ENCODE data around the gene PNMA6E. TPM values are rescaled to one million over a fixed set of nuclear protein-coding genes. Genes with fewer than 3 reads are reported as not detected.
A peak's percentile ranks its signal among the peaks of the same experiment; 100 is the strongest.

PNMA6E gene
- total and polyA plus RNA-seq, 2 of the 13 experiments (the other 11 are each of a cell fraction or from before 2014, with no cell fraction given) = not detected

GRCh38 chrX:153388722-153389459, 12.3 kb downstream of the PNMA6E start:
- Histone ChIP-seq H3K36me3 (replicated peaks in 1 of 2; ENCODE audit: control insufficient read depth in 1 of 2, insufficient read depth in 2 of 2, low read length in 2 of 2) (no peaks in the 10 kb centered on the region), H3K27me3 (ENCODE audit: control insufficient read depth in 1 of 2, insufficient read depth in 2 of 2, low read length in 2 of 2) (no peaks in the 10 kb centered on the region), H3K4me1 (ENCODE audit: insufficient read depth, low read length) (no peaks in the 10 kb centered on the region), H3K4me3 (replicated peaks in 1 of 3; ENCODE audit: insufficient read depth in 1 of 3, low read depth in 2 of 3, low read length in 3 of 3) (no peak overlapping the region), H3K79me2 (ENCODE audit: insufficient read depth, low read length) (no peaks in the 10 kb centered on the region), H4K20me1 (ENCODE audit: insufficient read depth, low read length) (no peaks in the 10 kb centered on the region), H3K9ac (ENCODE audit: insufficient read depth, low read depth, low read length) (no peak overlapping the region), H2AFZ (ENCODE audit: low read length) (no peak overlapping the region), H3K9me3 (ENCODE audit: low read length) (no peaks in the 10 kb centered on the region), H3K27ac (ENCODE audit: extremely low read length, insufficient read depth, low read length) (no peak overlapping the region), H3K4me2 (ENCODE audit: low read depth, low read length) (no peak overlapping the region)
- BruUV-seq (replicated peaks) = no TSS peak
- peak; percentile 49 for ATAC-seq
- no peak for DNase-seq (ENCODE audit: low spot score)
- ChIA-PET CTCF (ENCODE audit: low intra/inter-chr PET ratio, low total read pairs) (no interaction called here), POLR2A (no interaction called here)
- WGBS (ENCODE audit: low lambda C conversion rate) = 50% methylated on average over 2 of the region's 14 CpGs
- in situ Hi-C loops (cut with HindIII; ENCODE audit: extremely low pct_ligation_motif_present, low pct_unique_long_range_greater_than_20kb) (no loop called here), intact Hi-C loops (cut with micrococcal nuclease; ENCODE audit: unreplicated experiment) (no loop called here)
- no peak for FAIRE-seq
- no peak for TF ChIP-seq RAD21 (CRISPR knock-in tag; IDR thresholded peaks at IDR 0.05)
- TF ChIP-seq, protein P1, sequence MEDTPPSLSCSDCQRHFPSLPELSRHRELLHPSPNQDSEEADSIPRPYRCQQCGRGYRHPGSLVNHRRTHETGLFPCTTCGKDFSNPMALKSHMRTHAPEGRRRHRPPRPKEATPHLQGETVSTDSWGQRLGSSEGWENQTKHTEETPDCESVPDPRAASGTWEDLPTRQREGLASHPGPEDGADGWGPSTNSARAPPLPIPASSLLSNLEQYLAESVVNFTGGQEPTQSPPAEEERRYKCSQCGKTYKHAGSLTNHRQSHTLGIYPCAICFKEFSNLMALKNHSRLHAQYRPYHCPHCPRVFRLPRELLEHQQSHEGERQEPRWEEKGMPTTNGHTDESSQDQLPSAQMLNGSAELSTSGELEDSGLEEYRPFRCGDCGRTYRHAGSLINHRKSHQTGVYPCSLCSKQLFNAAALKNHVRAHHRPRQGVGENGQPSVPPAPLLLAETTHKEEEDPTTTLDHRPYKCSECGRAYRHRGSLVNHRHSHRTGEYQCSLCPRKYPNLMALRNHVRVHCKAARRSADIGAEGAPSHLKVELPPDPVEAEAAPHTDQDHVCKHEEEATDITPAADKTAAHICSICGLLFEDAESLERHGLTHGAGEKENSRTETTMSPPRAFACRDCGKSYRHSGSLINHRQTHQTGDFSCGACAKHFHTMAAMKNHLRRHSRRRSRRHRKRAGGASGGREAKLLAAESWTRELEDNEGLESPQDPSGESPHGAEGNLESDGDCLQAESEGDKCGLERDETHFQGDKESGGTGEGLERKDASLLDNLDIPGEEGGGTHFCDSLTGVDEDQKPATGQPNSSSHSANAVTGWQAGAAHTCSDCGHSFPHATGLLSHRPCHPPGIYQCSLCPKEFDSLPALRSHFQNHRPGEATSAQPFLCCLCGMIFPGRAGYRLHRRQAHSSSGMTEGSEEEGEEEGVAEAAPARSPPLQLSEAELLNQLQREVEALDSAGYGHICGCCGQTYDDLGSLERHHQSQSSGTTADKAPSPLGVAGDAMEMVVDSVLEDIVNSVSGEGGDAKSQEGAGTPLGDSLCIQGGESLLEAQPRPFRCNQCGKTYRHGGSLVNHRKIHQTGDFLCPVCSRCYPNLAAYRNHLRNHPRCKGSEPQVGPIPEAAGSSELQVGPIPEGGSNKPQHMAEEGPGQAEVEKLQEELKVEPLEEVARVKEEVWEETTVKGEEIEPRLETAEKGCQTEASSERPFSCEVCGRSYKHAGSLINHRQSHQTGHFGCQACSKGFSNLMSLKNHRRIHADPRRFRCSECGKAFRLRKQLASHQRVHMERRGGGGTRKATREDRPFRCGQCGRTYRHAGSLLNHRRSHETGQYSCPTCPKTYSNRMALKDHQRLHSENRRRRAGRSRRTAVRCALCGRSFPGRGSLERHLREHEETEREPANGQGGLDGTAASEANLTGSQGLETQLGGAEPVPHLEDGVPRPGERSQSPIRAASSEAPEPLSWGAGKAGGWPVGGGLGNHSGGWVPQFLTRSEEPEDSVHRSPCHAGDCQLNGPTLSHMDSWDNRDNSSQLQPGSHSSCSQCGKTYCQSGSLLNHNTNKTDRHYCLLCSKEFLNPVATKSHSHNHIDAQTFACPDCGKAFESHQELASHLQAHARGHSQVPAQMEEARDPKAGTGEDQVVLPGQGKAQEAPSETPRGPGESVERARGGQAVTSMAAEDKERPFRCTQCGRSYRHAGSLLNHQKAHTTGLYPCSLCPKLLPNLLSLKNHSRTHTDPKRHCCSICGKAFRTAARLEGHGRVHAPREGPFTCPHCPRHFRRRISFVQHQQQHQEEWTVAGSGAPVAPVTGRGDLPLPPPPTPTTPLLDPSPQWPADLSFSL (CRISPR knock-in tag; IDR thresholded peaks at IDR 0.05) = peak; percentile 78

All from HepG2 (cell line).